HepG2 (cell line): ENCODE data around the gene ABCB6. TPM values are rescaled to one million over a fixed set of nuclear protein-coding genes. Genes with fewer than 3 reads are reported as not detected.

ENCODE experiments used
- CCDC6 ChIP-seq: sonication (generic); formaldehyde crosslinking; IDR thresholded peaks from 2 replicates; pipeline ENCODE4 v1.8.1; 2022; ENCODE audit warnings: mild to moderate bottlenecking, missing genetic modification reagents, moderate library complexity
- CENPT ChIP-seq: sonication (generic); formaldehyde crosslinking; IDR thresholded peaks from 2 replicates; pipeline ENCODE4 v1.8.0; 2022; ENCODE audit warnings: low read depth, mild to moderate bottlenecking, moderate library complexity, missing genetic modification reagents
- DNMT3B ChIP-seq: conservative IDR thresholded peaks from 2 replicates; pipeline ENCODE4 v1.6.1; 2016; ENCODE audit warnings: missing biosample characterization, control low read depth
- MAF1 ChIP-seq: sonication (generic); formaldehyde crosslinking; IDR thresholded peaks from 2 replicates; pipeline ENCODE4 v1.5.0; 2020; ENCODE audit warnings: missing genetic modification reagents, borderline replicate concordance
- MAFK ChIP-seq, 2 experiments: IDR thresholded peaks in 1 of 2; conservative IDR thresholded peaks in 1 of 2; 2 replicates each; pipeline ENCODE4 v1.6.1; 2011; ENCODE audit warnings: improper control_type of control experiment in 2 of 2, low read length in 2 of 2
- MIER3 ChIP-seq: IDR thresholded peaks from 2 replicates; pipeline ENCODE4 v1.6.1; 2016; ENCODE audit warnings: missing compliant biosample characterization, borderline replicate concordance
- NCOA5 ChIP-seq: sonication (generic); formaldehyde crosslinking; IDR thresholded peaks from 2 replicates; pipeline ENCODE4 v1.4.0; 2020; ENCODE audit warnings: missing genetic modification reagents
- NFATC3 ChIP-seq: sonication (generic); formaldehyde crosslinking; IDR thresholded peaks from 2 replicates; pipeline ENCODE4 v1.5.1; 2020; ENCODE audit warnings: mild to moderate bottlenecking, missing genetic modification reagents
- SNAPC5 ChIP-seq: sonication (generic); formaldehyde crosslinking; IDR thresholded peaks from 2 replicates; pipeline ENCODE4 v1.8.1; 2023; ENCODE audit warnings: mild to moderate bottlenecking, missing genetic modification reagents, borderline replicate concordance
- ZFP1 ChIP-seq: IDR thresholded peaks from 2 replicates; pipeline ENCODE4 v1.6.1; 2016
- ZFP36L1 ChIP-seq: sonication (generic); formaldehyde crosslinking; IDR thresholded peaks from 2 replicates; pipeline ENCODE4 v1.8.0; 2022; ENCODE audit warnings: mild to moderate bottlenecking, missing genetic modification reagents, moderate library complexity
- ZNF136 ChIP-seq: sonication (generic); formaldehyde crosslinking; IDR thresholded peaks from 2 replicates; pipeline ENCODE4 v1.8.1; 2022; ENCODE audit warnings: low read depth, mild to moderate bottlenecking, moderate library complexity, missing genetic modification reagents
- ZNF331 ChIP-seq: sonication (generic); formaldehyde crosslinking; IDR thresholded peaks from 2 replicates; pipeline ENCODE4 v1.4.0; 2020; ENCODE audit warnings: missing genetic modification reagents
- ZNF672 ChIP-seq: sonication (generic); formaldehyde crosslinking; IDR thresholded peaks from 2 replicates; pipeline ENCODE4 v1.8.1; 2022; ENCODE audit warnings: missing genetic modification reagents
- ZNF746 ChIP-seq: sonication (generic); formaldehyde crosslinking; IDR thresholded peaks from 2 replicates; pipeline ENCODE4 v1.8.0; 2022; ENCODE audit warnings: mild to moderate bottlenecking, missing genetic modification reagents
- polyA plus RNA-seq, 8 experiments: library from polyadenylated mRNA; depleted of rRNA in 3 of 8; stranded (reverse) in 7 of 8; unstranded in 1 of 8; fragments of >200 nt; fragmentation: Illumina TruSeq in 4 of 8; extraction: Trizol in 4 of 8; gene quantifications; 2 replicates each; pipeline versions ENCODE4 v1.2.1 to v1.2.3, GENCODE V29; 2011 to 2016; ENCODE audit warnings: low read depth in 4 of 8, missing spikeins in 1 of 8, mixed read lengths in 1 of 8; ENCODE audit not compliant: insufficient read depth in 1 of 8
- total RNA-seq, 5 experiments: library from RNA; depleted of rRNA; stranded (reverse); fragments of >200 nt; fragmentation: Illumina TruSeq; extraction: Trizol; gene quantifications; 2 replicates each; pipeline ENCODE4 v1.2.3, GENCODE V29; 2016; ENCODE audit warnings: low read depth in 1 of 5
- TF ChIP-seq, protein P1 (sequence below): sonication (generic); formaldehyde crosslinking; IDR thresholded peaks from 2 replicates; pipeline ENCODE4 v1.5.1; 2020; ENCODE audit warnings: mild to moderate bottlenecking, missing genetic modification reagents, moderate library complexity
- TF ChIP-seq, protein P2 (sequence below): sonication (generic); formaldehyde crosslinking; IDR thresholded peaks from 2 replicates; pipeline ENCODE4 v1.5.0; 2020; ENCODE audit warnings: mild to moderate bottlenecking, missing genetic modification reagents, borderline replicate concordance
- TF ChIP-seq, protein P3 (sequence below): sonication (generic); formaldehyde crosslinking; IDR thresholded peaks from 2 replicates; pipeline ENCODE4 v1.4.0; 2020; ENCODE audit warnings: missing genetic modification reagents

The ABCB6 gene
- total and polyA plus RNA-seq, 2 of the 13 experiments (the other 11 are each of a cell fraction or from before 2014, with no cell fraction given) = 91.1 to 137 TPM

GRCh38 chr2:219253753-219254589 lies 35.2 kb upstream of the ABCB6 start, which contains the start of gene TUBA4A (continued):
- 0 out of 2 replicates have a peak, but pooled peaks have one; percentile 45 for TF ChIP-seq ZNF136 (CRISPR knock-in tag)
- TF ChIP-seq MAFK (conservative IDR thresholded peaks at IDR 0.05 in 1 of 2, IDR thresholded peaks at IDR 0.05 in 1 of 2; ENCODE audit: low read length in 2 of 2) = no peak
- no peak for TF ChIP-seq CENPT (CRISPR knock-in tag)
- TF ChIP-seq NCOA5 (CRISPR knock-in tag) = no peak
- no peak for TF ChIP-seq ZNF746 (CRISPR knock-in tag)
- TF ChIP-seq, protein P1, sequence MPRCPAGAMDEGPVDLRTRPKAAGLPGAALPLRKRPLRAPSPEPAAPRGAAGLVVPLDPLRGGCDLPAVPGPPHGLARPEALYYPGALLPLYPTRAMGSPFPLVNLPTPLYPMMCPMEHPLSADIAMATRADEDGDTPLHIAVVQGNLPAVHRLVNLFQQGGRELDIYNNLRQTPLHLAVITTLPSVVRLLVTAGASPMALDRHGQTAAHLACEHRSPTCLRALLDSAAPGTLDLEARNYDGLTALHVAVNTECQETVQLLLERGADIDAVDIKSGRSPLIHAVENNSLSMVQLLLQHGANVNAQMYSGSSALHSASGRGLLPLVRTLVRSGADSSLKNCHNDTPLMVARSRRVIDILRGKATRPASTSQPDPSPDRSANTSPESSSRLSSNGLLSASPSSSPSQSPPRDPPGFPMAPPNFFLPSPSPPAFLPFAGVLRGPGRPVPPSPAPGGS (CRISPR knock-in tag) = peak; percentile 87; the same call in 1 of the 2 replicates
- TF ChIP-seq, protein P2, sequence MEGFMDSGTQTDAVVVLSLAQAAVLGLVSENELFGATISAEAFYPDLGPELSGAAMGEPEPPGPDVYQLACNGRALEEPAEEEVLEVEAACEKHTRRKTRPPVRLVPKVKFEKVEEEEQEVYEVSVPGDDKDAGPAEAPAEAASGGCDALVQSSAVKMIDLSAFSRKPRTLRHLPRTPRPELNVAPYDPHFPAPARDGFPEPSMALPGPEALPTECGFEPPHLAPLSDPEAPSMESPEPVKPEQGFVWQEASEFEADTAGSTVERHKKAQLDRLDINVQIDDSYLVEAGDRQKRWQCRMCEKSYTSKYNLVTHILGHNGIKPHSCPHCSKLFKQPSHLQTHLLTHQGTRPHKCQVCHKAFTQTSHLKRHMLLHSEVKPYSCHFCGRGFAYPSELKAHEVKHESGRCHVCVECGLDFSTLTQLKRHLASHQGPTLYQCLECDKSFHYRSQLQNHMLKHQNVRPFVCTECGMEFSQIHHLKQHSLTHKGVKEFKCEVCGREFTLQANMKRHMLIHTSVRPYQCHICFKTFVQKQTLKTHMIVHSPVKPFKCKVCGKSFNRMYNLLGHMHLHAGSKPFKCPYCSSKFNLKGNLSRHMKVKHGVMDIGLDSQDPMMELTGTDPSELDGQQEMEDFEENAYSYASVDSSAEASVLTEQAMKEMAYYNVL (CRISPR knock-in tag) = peak; percentile 32; the same call in 1 of the 2 replicates
- no peak for TF ChIP-seq ZNF672 (CRISPR knock-in tag)
- TF ChIP-seq MIER3 = no peak
- TF ChIP-seq ZFP36L1 (CRISPR knock-in tag) = no peak
- 0 out of 2 replicates have a peak, but pooled peaks have one; percentile 37 for TF ChIP-seq MAF1 (CRISPR knock-in tag)
- no peak for TF ChIP-seq ZFP1
- no peak for TF ChIP-seq SNAPC5 (CRISPR knock-in tag)
- no peak for TF ChIP-seq CCDC6
- TF ChIP-seq, protein P3, sequence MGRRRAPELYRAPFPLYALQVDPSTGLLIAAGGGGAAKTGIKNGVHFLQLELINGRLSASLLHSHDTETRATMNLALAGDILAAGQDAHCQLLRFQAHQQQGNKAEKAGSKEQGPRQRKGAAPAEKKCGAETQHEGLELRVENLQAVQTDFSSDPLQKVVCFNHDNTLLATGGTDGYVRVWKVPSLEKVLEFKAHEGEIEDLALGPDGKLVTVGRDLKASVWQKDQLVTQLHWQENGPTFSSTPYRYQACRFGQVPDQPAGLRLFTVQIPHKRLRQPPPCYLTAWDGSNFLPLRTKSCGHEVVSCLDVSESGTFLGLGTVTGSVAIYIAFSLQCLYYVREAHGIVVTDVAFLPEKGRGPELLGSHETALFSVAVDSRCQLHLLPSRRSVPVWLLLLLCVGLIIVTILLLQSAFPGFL (CRISPR knock-in tag) = no peak
- peak; percentile 56; the same call in 1 of the 2 replicates for TF ChIP-seq NFATC3 (CRISPR knock-in tag)
- no peak for TF ChIP-seq DNMT3B (CRISPR knock-in tag)
- TF ChIP-seq ZNF331 (CRISPR knock-in tag) = peak; percentile 51; the same call in 1 of the 2 replicates
